Mesenchymal stem cell (in vitro differentiated cells and primary cell): ENCODE results near the gene KRT76.

Experiments used
- DNase-seq: peaks from one replicate; pipeline ENCODE4 v3.0.0-alpha.2; 2013
- H2AFZ ChIP-seq: one replicate; pipeline ENCODE4 v1.6.1; 2013; ENCODE audit warnings: low read depth, mild to moderate bottlenecking, control low read depth, inconsistent platforms, low read length, moderate library complexity
- H2AK5ac ChIP-seq: 2 replicates; pipeline ENCODE4 v1.6.1; 2013; ENCODE audit warnings: low read length, moderate library complexity, mild to moderate bottlenecking, inconsistent platforms; ENCODE audit not compliant: severe bottlenecking
- H2BK120ac ChIP-seq: one replicate; pipeline ENCODE4 v1.6.1; 2013; ENCODE audit warnings: low read depth, mild to moderate bottlenecking, inconsistent platforms, low read length, moderate library complexity
- H2BK12ac ChIP-seq, 2 experiments: one replicate each; pipeline ENCODE4 v1.6.1; 2013; ENCODE audit warnings: inconsistent platforms in 2 of 2, low read length in 2 of 2, mild to moderate bottlenecking in 2 of 2, moderate library complexity in 2 of 2, control low read depth in 1 of 2
- H2BK15ac ChIP-seq: one replicate; pipeline ENCODE4 v1.6.1; 2013; ENCODE audit warnings: mild to moderate bottlenecking, low read depth, inconsistent platforms; ENCODE audit not compliant: poor library complexity, severe bottlenecking
- H2BK5ac ChIP-seq: 2 replicates; pipeline ENCODE4 v1.6.1; 2013; ENCODE audit warnings: low read depth, mild to moderate bottlenecking, low read length, control low read depth, inconsistent platforms; ENCODE audit not compliant: poor library complexity, severe bottlenecking
- H3K14ac ChIP-seq, 2 experiments: one replicate each; pipeline ENCODE4 v1.6.1; 2013; ENCODE audit warnings: inconsistent platforms in 2 of 2, low read length in 2 of 2, control low read depth in 1 of 2, mild to moderate bottlenecking in 1 of 2, moderate library complexity in 1 of 2
- H3K18ac ChIP-seq, 2 experiments: one replicate each; pipeline ENCODE4 v1.6.1; 2013; ENCODE audit warnings: inconsistent platforms in 2 of 2, low read length in 2 of 2, control low read depth in 1 of 2, low read depth in 1 of 2, mild to moderate bottlenecking in 1 of 2
- H3K23ac ChIP-seq, 2 experiments: one replicate each; pipeline ENCODE4 v1.6.1; 2013; ENCODE audit warnings: inconsistent platforms in 2 of 2, low read length in 2 of 2, mild to moderate bottlenecking in 2 of 2, moderate library complexity in 2 of 2, control low read depth in 1 of 2
- H3K27ac ChIP-seq: 2 replicates; pipeline ENCODE4 v1.5.1; 2013; ENCODE audit warnings: mild to moderate bottlenecking, moderate library complexity, low read length, control low read depth, inconsistent platforms; ENCODE audit not compliant: poor library complexity, severe bottlenecking
- H3K27me3 ChIP-seq, 2 experiments: 2 replicates each; pipeline versions ENCODE4 v1.6.1 to v1.7.0; 2013; ENCODE audit warnings: low read length in 2 of 2, mild to moderate bottlenecking in 2 of 2, moderate library complexity in 2 of 2, control low read depth in 1 of 2, inconsistent platforms in 1 of 2; ENCODE audit not compliant: control insufficient read depth in 1 of 2, insufficient read depth in 1 of 2
- H3K36me3 ChIP-seq, 2 experiments: 2 replicates each; pipeline versions ENCODE4 v1.6.1 to v1.7.0; 2013; ENCODE audit warnings: low read length in 2 of 2, control low read depth in 1 of 2, inconsistent platforms in 1 of 2, low read depth in 1 of 2, mild to moderate bottlenecking in 1 of 2; ENCODE audit not compliant: insufficient read depth in 2 of 2, control insufficient read depth in 1 of 2
- H3K4ac ChIP-seq, 2 experiments: one replicate each; pipeline ENCODE4 v1.6.1; 2013; ENCODE audit warnings: inconsistent platforms in 2 of 2, low read length in 2 of 2, mild to moderate bottlenecking in 2 of 2, moderate library complexity in 2 of 2, control low read depth in 1 of 2, low read depth in 1 of 2
- H3K4me1 ChIP-seq: 2 replicates; pipeline ENCODE4 v1.6.1; 2013; ENCODE audit warnings: low read depth, low read length, control low read depth; ENCODE audit not compliant: control insufficient read depth, insufficient read depth
- H3K4me2 ChIP-seq: 2 replicates; pipeline ENCODE4 v1.6.1; 2013; ENCODE audit warnings: low read length, mild to moderate bottlenecking, inconsistent platforms; ENCODE audit not compliant: poor library complexity, severe bottlenecking
- H3K4me3 ChIP-seq, 2 experiments: 2 replicates each; pipeline versions ENCODE4 v1.5.1 to v1.7.0; 2013; ENCODE audit warnings: low read length in 2 of 2, mild to moderate bottlenecking in 2 of 2, control low read depth in 1 of 2, low read depth in 1 of 2; ENCODE audit not compliant: insufficient read depth in 1 of 2
- H3K79me1 ChIP-seq: replicated peaks from 2 replicates; pipeline ENCODE4 v1.6.1; 2013; ENCODE audit warnings: mild to moderate bottlenecking, control low read depth, low read length, inconsistent platforms; ENCODE audit not compliant: poor library complexity, severe bottlenecking
- H3K9ac ChIP-seq: 2 replicates; pipeline ENCODE4 v1.7.0; 2013; ENCODE audit warnings: mild to moderate bottlenecking, low read length, moderate library complexity
- H3K9me3 ChIP-seq: 2 replicates; pipeline ENCODE4 v1.7.0; 2013; ENCODE audit warnings: mild to moderate bottlenecking, low read length; ENCODE audit not compliant: control insufficient read depth
- H4K8ac ChIP-seq: one replicate; pipeline ENCODE4 v1.6.1; 2013; ENCODE audit warnings: inconsistent platforms, mild to moderate bottlenecking, low read length, moderate library complexity
- H4K91ac ChIP-seq: one replicate; pipeline ENCODE4 v1.6.1; 2013; ENCODE audit warnings: mild to moderate bottlenecking, low read length, inconsistent platforms
- WGBS: methylation state at CpG from one replicate; pipeline ENCODE4 v1.1.7; 2013; ENCODE audit warnings: mixed read lengths; 5-methylcytosine and 5-hydroxymethylcytosine counted together

The KRT76 gene

DNA sequence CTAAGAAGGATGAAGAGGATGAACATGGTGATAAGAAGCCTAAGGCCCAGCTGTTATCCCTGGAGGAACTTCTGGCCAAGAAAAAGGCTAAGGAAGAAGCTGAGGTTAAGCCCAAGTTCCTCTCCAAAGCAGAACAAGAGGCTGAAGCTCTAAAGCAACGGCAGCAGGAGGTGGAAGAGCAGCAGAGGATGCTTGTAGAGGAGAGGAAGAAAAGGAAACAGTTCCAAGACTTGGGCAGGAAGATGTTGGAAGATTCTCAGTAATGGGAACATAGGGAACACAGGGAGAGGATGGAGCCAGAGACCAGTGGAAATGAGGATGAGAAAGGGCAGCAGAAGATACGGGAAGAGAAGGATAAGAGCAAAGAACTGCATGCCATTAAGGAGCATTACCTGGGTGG is 46.4 kb downstream of the KRT76 start:
- no peak overlapping the region for H4K91ac ChIP-seq
- no peak overlapping the region for H3K9ac ChIP-seq
- H3K4me1 ChIP-seq = no peaks in the 10 kb centered on the region
- WGBS = 65% methylated on average over 2 of the region's 2 CpGs
- no peak overlapping the region for H2BK5ac ChIP-seq
- no peak overlapping the region for H3K4me3 ChIP-seq
- no peak for DNase-seq
- no peak overlapping the region for H3K18ac ChIP-seq
- H3K27me3 ChIP-seq = peaks cover 30 to 86% of the 10 kb centered on the region in 2 experiments
- H3K4ac ChIP-seq = no peak overlapping the region
- H3K79me1 ChIP-seq = no peaks in the 10 kb centered on the region
- H3K36me3 ChIP-seq = no peaks in the 10 kb centered on the region
- no peak overlapping the region for H2AK5ac ChIP-seq
- no peak overlapping the region for H3K27ac ChIP-seq
- H3K4me2 ChIP-seq = no peak overlapping the region
- peaks cover 4% of the 10 kb centered on the region for H3K9me3 ChIP-seq
- no peak overlapping the region for H3K14ac ChIP-seq
- H2BK120ac ChIP-seq = no peak overlapping the region
- no peak overlapping the region for H2BK15ac ChIP-seq
- no peak overlapping the region for H4K8ac ChIP-seq
- H3K23ac ChIP-seq = no peak overlapping the region
- H2AFZ ChIP-seq = no peak overlapping the region
- H2BK12ac ChIP-seq = no peak overlapping the region

DNA sequence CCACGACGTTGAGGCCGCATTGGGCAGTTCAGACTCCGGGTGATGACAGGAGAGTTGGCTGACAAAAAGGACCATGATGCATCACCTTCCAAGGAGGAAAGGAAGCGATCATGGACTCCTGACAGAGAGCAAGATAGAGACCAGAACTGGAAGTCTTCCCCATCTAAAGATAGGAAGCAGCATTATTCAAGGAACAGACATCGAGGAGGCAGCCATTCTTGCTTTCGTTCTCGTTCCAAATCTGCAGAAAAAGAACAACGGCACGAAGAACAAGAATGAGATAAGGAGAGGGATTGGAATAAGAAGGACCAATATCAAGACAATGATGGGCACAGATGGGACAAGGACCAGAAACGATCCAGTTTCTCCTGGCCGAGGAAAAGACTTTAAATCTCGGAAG is 46.8 kb downstream of the KRT76 start:
- no peak overlapping the region for H4K8ac ChIP-seq
- H4K91ac ChIP-seq = no peak overlapping the region
- H3K4me3 ChIP-seq = no peak overlapping the region
- H3K9me3 ChIP-seq = peaks cover 4% of the 10 kb centered on the region
- DNase-seq = no peak
- H3K79me1 ChIP-seq = no peaks in the 10 kb centered on the region
- no peak overlapping the region for H3K14ac ChIP-seq
- H2BK12ac ChIP-seq = no peak overlapping the region
- H2BK120ac ChIP-seq = no peak overlapping the region
- no peak overlapping the region for H3K4ac ChIP-seq
- no peak overlapping the region for H3K9ac ChIP-seq
- no peak overlapping the region for H2BK5ac ChIP-seq
- H2AFZ ChIP-seq = no peak overlapping the region
- H3K18ac ChIP-seq = no peak overlapping the region
- peaks cover 30 to 87% of the 10 kb centered on the region in 2 experiments for H3K27me3 ChIP-seq
- H3K23ac ChIP-seq = no peak overlapping the region
- whole genome bisulfite sequencing = 85% methylated on average over 13 of the region's 13 CpGs
- H2BK15ac ChIP-seq = no peak overlapping the region
- H3K4me1 ChIP-seq = no peaks in the 10 kb centered on the region
- no peaks in the 10 kb centered on the region for H3K36me3 ChIP-seq
- H3K4me2 ChIP-seq = no peak overlapping the region
- H3K27ac ChIP-seq = no peak overlapping the region
- no peak overlapping the region for H2AK5ac ChIP-seq

DNA sequence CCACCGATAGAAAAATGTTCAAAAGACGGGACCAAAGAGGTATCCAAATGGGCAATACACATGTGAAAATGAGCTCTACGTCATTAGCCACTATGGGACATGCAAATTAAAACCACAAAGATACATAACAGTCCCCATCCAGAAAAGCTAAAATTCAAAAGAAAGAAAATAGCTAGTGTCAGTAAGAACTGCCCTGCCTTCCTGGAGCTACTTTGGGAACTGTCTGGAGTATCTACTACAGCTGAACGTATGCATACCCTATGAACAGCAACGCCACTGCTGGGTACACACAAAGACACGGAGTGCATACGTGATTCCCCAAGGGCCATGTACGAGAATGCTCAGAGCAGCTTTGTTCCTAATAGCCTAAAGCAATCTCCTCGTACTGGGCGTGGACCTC is 48.0 kb downstream of the KRT76 start:
- H2BK12ac ChIP-seq = no peak overlapping the region
- no peaks in the 10 kb centered on the region for H3K79me1 ChIP-seq
- WGBS = 72% methylated on average over 10 of the region's 10 CpGs
- H4K91ac ChIP-seq = no peak overlapping the region
- no peak overlapping the region for H2BK15ac ChIP-seq
- no peak overlapping the region for H3K27ac ChIP-seq
- H3K18ac ChIP-seq = no peak overlapping the region
- H3K23ac ChIP-seq = no peak overlapping the region
- H4K8ac ChIP-seq = no peak overlapping the region
- no peak overlapping the region for H2BK5ac ChIP-seq
- H3K36me3 ChIP-seq = no peaks in the 10 kb centered on the region
- H3K14ac ChIP-seq = no peak overlapping the region
- H3K27me3 ChIP-seq = peaks cover 24 to 89% of the 10 kb centered on the region in 2 experiments
- no peak overlapping the region for H2BK120ac ChIP-seq
- no peak overlapping the region for H3K4me2 ChIP-seq
- H3K4me3 ChIP-seq = no peak overlapping the region
- no peak overlapping the region for H3K9ac ChIP-seq
- no peaks in the 10 kb centered on the region for H3K4me1 ChIP-seq
- H3K9me3 ChIP-seq = peaks cover 4% of the 10 kb centered on the region
- no peak overlapping the region for H2AK5ac ChIP-seq
- no peak overlapping the region for H3K4ac ChIP-seq
- DNase-seq = no peak
- no peak overlapping the region for H2AFZ ChIP-seq

DNA sequence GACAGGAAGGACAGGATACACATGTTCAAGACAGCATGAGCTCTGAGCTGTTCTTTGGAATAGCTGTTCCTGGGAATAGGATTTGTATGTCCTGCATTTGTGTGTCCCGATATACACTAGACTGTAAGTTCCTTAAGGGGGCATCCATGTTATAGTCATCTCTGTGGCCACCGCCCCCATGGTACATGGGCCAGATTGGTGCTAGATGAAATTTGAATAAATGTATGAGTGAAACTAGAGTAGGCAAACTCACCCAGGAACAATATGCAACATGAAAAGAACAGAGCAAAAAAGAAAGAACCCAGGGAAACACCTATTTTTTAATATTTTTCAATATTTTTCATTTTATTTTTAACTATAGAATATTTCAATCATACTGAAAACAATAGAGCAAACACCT is 48.8 kb downstream of the KRT76 start:
- Histone ChIP-seq H4K91ac (no peak overlapping the region), H3K9ac (no peak overlapping the region), H3K79me1 (no peaks in the 10 kb centered on the region), H2BK120ac (no peak overlapping the region), H2BK12ac (no peak overlapping the region), H2AFZ (no peak overlapping the region), H3K9me3 (peaks cover 4% of the 10 kb centered on the region), H3K4me2 (no peak overlapping the region), H2BK15ac (no peak overlapping the region), H3K4me3 (no peak overlapping the region), H3K27me3 (peaks cover 20 to 82% of the 10 kb centered on the region in 2 experiments), H2AK5ac (no peak overlapping the region), H3K4ac (no peak overlapping the region), H3K27ac (no peak overlapping the region), H2BK5ac (no peak overlapping the region), H3K23ac (no peak overlapping the region), H3K4me1 (no peaks in the 10 kb centered on the region), H3K18ac (no peak overlapping the region), H4K8ac (no peak overlapping the region), H3K36me3 (no peaks in the 10 kb centered on the region), H3K14ac (no peak overlapping the region)
- WGBS = 71% methylated on average over 2 of the region's 2 CpGs
- no peak for DNase-seq
